NCI-H1930 (cell line): ENCODE results near the gene PPP1R3C.

Experiments used
- DNase-seq, 2 experiments: peaks; one replicate each; lab custom pipeline; 2025; lab: John Stamatoyannopoulos, UW

Gene PPP1R3C

GRCh38 chr10:91629715-91630549 is 2.9 kb downstream of the PPP1R3C start:
- no peak for DNase-seq

- DNase-seq = no peak
Measured at GRCh38 chr10:91628383-91628782, 4.5 kb downstream of the PPP1R3C start.

GRCh38 chr10:91627344-91628102 is 5.3 kb downstream of the PPP1R3C start:
- DNase-seq = no peak

- DNase-seq = no peak
Measured at GRCh38 chr10:91626936-91627335, 5.9 kb downstream of the PPP1R3C start.

GRCh38 chr10:91624633-91625032 is 8.2 kb downstream of the PPP1R3C start:
- DNase-seq = no peak

- no peak for DNase-seq
Measured at GRCh38 chr10:91622601-91623000, 10.3 kb downstream of the PPP1R3C start.

- no peak for DNase-seq
Measured at GRCh38 chr10:91621483-91622113, 11.3 kb downstream of the PPP1R3C start.

- no peak for DNase-seq
Measured at GRCh38 chr10:91617072-91617609, 15.7 kb downstream of the PPP1R3C start.

- DNase-seq = no peak
Measured at GRCh38 chr10:91616137-91616536, 16.7 kb downstream of the PPP1R3C start.

GRCh38 chr10:91614225-91614624 is 18.6 kb downstream of the PPP1R3C start:
- no peak for DNase-seq

GRCh38 chr10:91613411-91614187 is 19.3 kb downstream of the PPP1R3C start:
- no peak for DNase-seq

GRCh38 chr10:91610919-91611318 is 22.0 kb downstream of the PPP1R3C start:
- no peak for DNase-seq

GRCh38 chr10:91610444-91610843 is 22.4 kb downstream of the PPP1R3C start:
- no peak for DNase-seq

- DNase-seq = no peak
Measured at GRCh38 chr10:91607646-91608403, 25.0 kb downstream of the PPP1R3C start.

GRCh38 chr10:91605968-91606367 is 26.9 kb downstream of the PPP1R3C start:
- no peak for DNase-seq

- DNase-seq = no peak
Measured at GRCh38 chr10:91604553-91605534, 28.0 kb downstream of the PPP1R3C start.

- no peak for DNase-seq
Measured at GRCh38 chr10:91603931-91604331, 28.9 kb downstream of the PPP1R3C start.

GRCh38 chr10:91602868-91603568 is 29.9 kb downstream of the PPP1R3C start:
- no peak for DNase-seq

- no peak for DNase-seq
Measured at GRCh38 chr10:91602449-91602848, 30.4 kb downstream of the PPP1R3C start.
